ENCODE results near the gene KDM5B.
"Not testable (repeated sequence)": the region's sequence is repeated elsewhere in the genome, so short reads cannot be mapped to it uniquely, and the experiment has no call there.

Gene KDM5B

GRCh38 chr1:202800742-202801141 lies 7.5 kb downstream of the KDM5B start:
- H3K4me3 ChIP-seq (ENCODE audit: low read depth, low read length): no peak overlapping the region
- TF ChIP-seq, protein P1, sequence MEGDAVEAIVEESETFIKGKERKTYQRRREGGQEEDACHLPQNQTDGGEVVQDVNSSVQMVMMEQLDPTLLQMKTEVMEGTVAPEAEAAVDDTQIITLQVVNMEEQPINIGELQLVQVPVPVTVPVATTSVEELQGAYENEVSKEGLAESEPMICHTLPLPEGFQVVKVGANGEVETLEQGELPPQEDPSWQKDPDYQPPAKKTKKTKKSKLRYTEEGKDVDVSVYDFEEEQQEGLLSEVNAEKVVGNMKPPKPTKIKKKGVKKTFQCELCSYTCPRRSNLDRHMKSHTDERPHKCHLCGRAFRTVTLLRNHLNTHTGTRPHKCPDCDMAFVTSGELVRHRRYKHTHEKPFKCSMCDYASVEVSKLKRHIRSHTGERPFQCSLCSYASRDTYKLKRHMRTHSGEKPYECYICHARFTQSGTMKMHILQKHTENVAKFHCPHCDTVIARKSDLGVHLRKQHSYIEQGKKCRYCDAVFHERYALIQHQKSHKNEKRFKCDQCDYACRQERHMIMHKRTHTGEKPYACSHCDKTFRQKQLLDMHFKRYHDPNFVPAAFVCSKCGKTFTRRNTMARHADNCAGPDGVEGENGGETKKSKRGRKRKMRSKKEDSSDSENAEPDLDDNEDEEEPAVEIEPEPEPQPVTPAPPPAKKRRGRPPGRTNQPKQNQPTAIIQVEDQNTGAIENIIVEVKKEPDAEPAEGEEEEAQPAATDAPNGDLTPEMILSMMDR (IDR thresholded peaks at IDR 0.05; ENCODE audit: borderline replicate concordance, insufficient read depth, low read depth, low read length): no peak

DNA sequence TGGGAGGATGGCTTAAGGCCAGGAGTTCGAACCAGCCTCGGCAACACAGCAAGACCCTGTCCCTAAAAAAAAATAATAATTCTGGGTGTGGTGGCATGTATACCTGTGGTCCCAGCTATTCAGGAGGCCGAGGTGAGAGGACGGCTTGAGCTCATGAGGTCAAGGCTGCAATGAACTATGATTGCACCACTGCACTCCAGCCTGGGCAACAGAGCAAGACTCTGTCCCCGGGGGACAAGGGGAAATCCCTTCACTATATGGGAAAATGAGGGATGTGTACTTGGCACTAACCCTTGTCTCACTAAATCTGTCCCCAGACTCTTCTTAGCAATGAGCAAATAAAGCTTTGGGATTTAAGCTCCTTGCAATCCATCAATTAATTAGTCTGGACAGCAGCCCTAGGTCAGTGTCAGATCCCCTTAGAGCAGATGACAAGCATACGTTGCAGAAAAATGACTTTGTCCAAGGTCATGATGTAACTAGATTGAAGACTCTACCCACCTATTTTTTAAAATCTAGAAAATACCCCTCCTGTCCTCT lies 9.4 kb downstream of the KDM5B start:
- H3K4me3 ChIP-seq (ENCODE audit: low read depth, low read length): no peak overlapping the region
- TF ChIP-seq, protein P1 (IDR thresholded peaks at IDR 0.05; ENCODE audit: borderline replicate concordance, insufficient read depth, low read depth, low read length): no peak

DNA sequence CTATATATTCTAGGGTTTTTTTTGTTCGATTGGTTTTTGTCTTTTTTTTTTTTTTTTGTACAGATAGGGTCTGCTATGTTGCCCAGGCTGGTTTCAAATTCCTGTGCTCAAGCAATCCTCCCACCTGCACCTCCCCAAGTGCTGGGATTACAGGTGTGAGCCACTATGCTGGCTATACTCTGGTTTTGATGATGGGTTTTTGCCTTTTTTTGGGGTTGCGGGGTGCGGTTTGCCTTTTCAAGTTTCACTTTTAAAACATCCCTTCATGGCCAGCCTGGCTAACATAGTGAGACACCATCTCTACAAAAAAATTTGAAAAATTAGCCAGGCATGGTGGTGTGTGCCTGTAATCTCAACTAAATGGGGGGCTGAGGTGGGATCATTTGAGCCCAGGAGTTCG lies 10.0 kb downstream of the KDM5B start:
- H3K4me3 ChIP-seq (ENCODE audit: low read depth, low read length): no peak overlapping the region
- TF ChIP-seq, protein P1 (IDR thresholded peaks at IDR 0.05; ENCODE audit: borderline replicate concordance, insufficient read depth, low read depth, low read length): no peak

DNA sequence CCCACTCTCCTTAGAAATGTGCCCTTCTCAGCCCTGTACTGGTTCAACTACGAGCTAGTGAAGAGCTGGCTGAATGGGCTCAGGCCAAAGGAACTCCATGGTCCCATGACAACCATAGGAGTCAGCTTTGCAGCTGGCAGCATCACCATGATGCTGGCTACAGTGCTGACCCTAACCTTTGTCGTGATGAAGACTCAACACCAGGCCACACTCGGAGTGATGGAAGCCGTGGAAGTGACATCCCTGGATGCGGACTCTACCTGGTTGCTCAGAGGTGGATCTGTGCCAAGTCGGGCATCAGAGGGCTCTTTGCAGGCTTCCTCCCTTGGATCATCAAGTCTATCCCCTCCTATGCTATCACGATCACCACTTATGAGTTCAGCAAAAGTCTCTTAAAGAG lies 11.6 kb downstream of the KDM5B start:
- no peak overlapping the region for H3K4me3 ChIP-seq (ENCODE audit: low read depth, low read length)
- TF ChIP-seq, protein P1 (IDR thresholded peaks at IDR 0.05; ENCODE audit: borderline replicate concordance, insufficient read depth, low read depth, low read length): no peak

- not testable (repeated sequence) for H3K4me3 ChIP-seq (ENCODE audit: low read depth, low read length)
Measured at GRCh38 chr1:202794931-202795330, 13.3 kb downstream of the KDM5B start.

- TF ChIP-seq, protein P1 (IDR thresholded peaks at IDR 0.05; ENCODE audit: borderline replicate concordance, insufficient read depth, low read depth, low read length): no peak
- no peak overlapping the region for H3K4me3 ChIP-seq (ENCODE audit: low read depth, low read length)
Measured at GRCh38 chr1:202794051-202794740, 14.0 kb downstream of the KDM5B start.

DNA sequence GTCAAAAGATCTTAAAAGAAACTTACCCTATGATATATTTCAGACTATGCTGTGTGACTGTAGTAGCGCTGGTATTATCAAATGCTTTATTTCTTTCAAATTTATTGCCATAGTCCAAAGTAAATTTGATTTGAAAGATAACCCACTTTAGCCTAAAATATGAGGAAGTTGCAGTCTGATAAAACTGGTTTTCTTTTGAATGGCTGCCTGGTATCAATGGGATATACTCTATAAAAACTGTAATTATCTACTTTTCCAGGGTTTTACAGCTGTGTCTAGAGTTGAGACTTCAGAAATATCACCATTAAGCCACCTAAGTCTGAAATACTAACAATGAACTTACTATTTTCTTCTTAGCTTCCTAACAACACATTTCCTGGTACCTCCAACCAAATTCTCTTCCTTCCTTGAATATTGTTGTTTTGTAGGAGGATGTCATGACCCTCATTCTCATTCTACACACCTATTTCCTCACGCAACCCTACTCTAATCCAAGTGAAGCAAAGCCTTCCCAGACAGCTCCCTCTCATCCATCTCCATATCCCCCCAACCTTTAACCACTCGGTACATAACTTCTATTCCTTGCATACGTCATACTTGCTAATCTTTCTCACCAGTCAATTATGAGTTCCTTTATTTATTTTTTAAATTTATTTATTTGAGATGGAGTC lies 17.0 kb downstream of the KDM5B start:
- no peak overlapping the region for H3K4me3 ChIP-seq (ENCODE audit: low read depth, low read length)
- TF ChIP-seq, protein P1 (IDR thresholded peaks at IDR 0.05; ENCODE audit: borderline replicate concordance, insufficient read depth, low read depth, low read length): no peak

All from GM12875 (cell line).